ENCODE results near the gene PKD2.
A peak's percentile ranks its signal among the peaks of the same experiment; 100 is the strongest.

Gene PKD2

GRCh38 chr4:88028946-88029345 lies 21.5 kb downstream of the PKD2 start:
- DNase-seq, result no peak

- DNase-seq, result no peak
These were observed 22.1 kb downstream of the PKD2 start for GRCh38 chr4:88029556-88029955.

- DNase-seq, result no peak
These were observed 23.3 kb downstream of the PKD2 start for GRCh38 chr4:88030565-88031310.

GRCh38 chr4:88033309-88033708 lies 25.9 kb downstream of the PKD2 start:
- peak in 1 of 2 experiments; percentile 37 for DNase-seq

- DNase-seq, result no peak
These were observed 27.9 kb downstream of the PKD2 start for GRCh38 chr4:88035292-88035691.

- no peak for DNase-seq
These were observed 30.0 kb downstream of the PKD2 start for GRCh38 chr4:88037447-88037846.

- no peak for DNase-seq
These were observed 30.5 kb downstream of the PKD2 start for GRCh38 chr4:88037936-88038335.

GRCh38 chr4:88040707-88041106 lies 33.3 kb downstream of the PKD2 start:
- no peak for DNase-seq

GRCh38 chr4:88041626-88042025 lies 34.2 kb downstream of the PKD2 start:
- DNase-seq, result no peak

- no peak for DNase-seq
These were observed 35.6 kb downstream of the PKD2 start for GRCh38 chr4:88043001-88043400.

- DNase-seq, result no peak
These were observed 36.3 kb downstream of the PKD2 start for GRCh38 chr4:88043586-88044340.

- no peak for DNase-seq
These were observed 37.6 kb downstream of the PKD2 start for GRCh38 chr4:88045021-88045420.

- DNase-seq, result no peak
These were observed 46.8 kb downstream of the PKD2 start for GRCh38 chr4:88054229-88054628.

GRCh38 chr4:88054901-88055300 lies 47.5 kb downstream of the PKD2 start:
- DNase-seq, result peak; percentile 0 to 36

GRCh38 chr4:88058295-88058694 lies 50.9 kb downstream of the PKD2 start:
- DNase-seq, result no peak

- DNase-seq, result no peak
These were observed 52.3 kb downstream of the PKD2 start for GRCh38 chr4:88059766-88060165.

- DNase-seq, result no peak
These were observed 53.0 kb downstream of the PKD2 start for GRCh38 chr4:88060431-88060830.

GRCh38 chr4:88062311-88062710 lies 54.9 kb downstream of the PKD2 start:
- no peak for DNase-seq

GRCh38 chr4:88062843-88063242 lies 55.4 kb downstream of the PKD2 start:
- no peak for DNase-seq

GRCh38 chr4:88063634-88064296 lies 56.3 kb downstream of the PKD2 start:
- no peak for DNase-seq

GRCh38 chr4:88064410-88064809 lies 57.0 kb downstream of the PKD2 start:
- no peak for DNase-seq

GRCh38 chr4:88070031-88070430 lies 62.6 kb downstream of the PKD2 start:
- no peak for DNase-seq

GRCh38 chr4:88075336-88075735 lies 67.9 kb downstream of the PKD2 start:
- DNase-seq, result no peak

Data from NCI-H524 (cell line).